Uterus (tissue), 4 donors: ENCODE results near the gene BMP2K. TPM values are rescaled to one million over a fixed set of nuclear protein-coding genes. Genes with fewer than 3 reads are reported as not detected.

Source experiments
- DNase-seq, 2 donors: peaks; one replicate each; pipeline ENCODE4 v3.0.0-alpha.2; 2019 to 2020
- H3K27ac ChIP-seq, 2 donors: fragments of 200-600 bp; sonication (generic); 1 replicate in 1 of 2; 2 replicates in 1 of 2; pipeline ENCODE4 v1.5.1; 2016 to 2018
- H3K27me3 ChIP-seq, 2 donors: fragments of 200-600 bp; sonication (generic); one replicate each; pipeline ENCODE4 v1.5.1; 2018 to 2019; ENCODE audit warnings: control low read depth in 1 of 2
- H3K36me3 ChIP-seq, 2 donors: fragments of 200-600 bp; sonication (generic); one replicate each; pipeline ENCODE4 v1.5.1; 2019; ENCODE audit warnings: control low read depth in 1 of 2
- H3K4me1 ChIP-seq, 2 donors: fragments of 200-600 bp; sonication (generic); one replicate each; pipeline ENCODE4 v1.5.1; 2018 to 2019; ENCODE audit warnings: control low read depth in 1 of 2
- H3K4me3 ChIP-seq, 2 donors: fragments of 200-600 bp; sonication (generic); 1 replicate in 1 of 2; 2 replicates in 1 of 2; pipeline ENCODE4 v1.5.1; 2018 to 2019; ENCODE audit warnings: mild to moderate bottlenecking in 1 of 2
- H3K9me3 ChIP-seq, 2 donors: fragments of 200-600 bp; sonication (generic); one replicate each; pipeline ENCODE4 v1.5.1; 2019; ENCODE audit warnings: control low read depth in 1 of 2
- CTCF ChIP-seq, 4 experiments: fragments of 200-600 bp in 2 of 4; fragments of 450-650 bp in 2 of 4; sonication (generic) in 2 of 4; IDR thresholded peaks; one replicate each; pipeline ENCODE4 v1.5.1; 2016 to 2019; ENCODE audit warnings: antibody characterized with exemption in 4 of 4, mild to moderate bottlenecking in 2 of 4, moderate library complexity in 1 of 4
- POLR2A ChIP-seq, 2 donors: fragments of 450-650 bp; IDR thresholded peaks; one replicate each; pipeline ENCODE4 v1.6.1; 2016; ENCODE audit warnings: antibody characterized with exemption in 2 of 2, mild to moderate bottlenecking in 1 of 2, moderate library complexity in 1 of 2
- intact Hi-C: fragments of 100-400 bp; cut with DNase I; formaldehyde crosslinking; loops from one replicate; pipeline ENCODE4 v1.15.1; 2023; ENCODE audit warnings: low total_unique reads
- total RNA-seq, 4 donors: library from RNA; depleted of rRNA in 3 of 4; stranded (reverse); fragments of >200 nt in 3 of 4; gene quantifications; one replicate each; pipeline versions ENCODE4 v1.1.0 to v1.2.4, GENCODE V29; 2014 to 2023
- donor health status: DM: yes; HTN: yes; CAD: no.

The BMP2K gene
- total RNA-seq, 4 donors from 2014 or later, result 14.7 to 67.3 (median 29.2) TPM

DNA sequence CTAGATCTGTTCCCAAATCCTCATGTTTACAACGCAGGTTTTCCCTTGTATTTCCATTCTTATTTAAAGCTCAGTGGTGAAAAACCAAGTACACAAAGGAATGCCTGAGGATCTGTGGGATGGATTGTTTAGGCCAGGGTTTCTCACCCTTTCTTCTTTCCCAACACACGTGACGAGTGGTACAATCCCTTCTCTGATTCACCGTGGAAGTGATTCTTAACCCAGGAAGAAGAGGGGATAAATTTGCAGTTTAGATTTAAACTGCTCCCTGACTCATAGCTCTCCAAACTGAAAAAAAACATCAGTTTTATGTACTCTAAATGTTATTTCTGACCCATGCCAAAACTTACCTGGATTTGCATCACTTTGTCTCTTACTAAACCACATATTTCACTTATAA is 146.1 kb downstream of the BMP2K start:
- no peak overlapping the region for H3K27ac ChIP-seq
- H3K4me3 ChIP-seq, result no peak overlapping the region
- H3K4me1 ChIP-seq, result no peaks in the 10 kb centered on the region
- DNase-seq, result no peak
- H3K27me3 ChIP-seq, result no peaks in the 10 kb centered on the region
- TF ChIP-seq POLR2A (IDR thresholded peaks at IDR 0.05) (no peak), CTCF (IDR thresholded peaks at IDR 0.05) (no peak)
- intact Hi-C loops, result no loop called here
- no peaks in the 10 kb centered on the region for H3K36me3 ChIP-seq
- H3K9me3 ChIP-seq, result no peaks in the 10 kb centered on the region

- no peaks in the 10 kb centered on the region for H3K4me1 ChIP-seq
- no peak for TF ChIP-seq POLR2A (IDR thresholded peaks at IDR 0.05)
- TF ChIP-seq CTCF (IDR thresholded peaks at IDR 0.05), result no peak
- no peaks in the 10 kb centered on the region for H3K36me3 ChIP-seq
- H3K27ac ChIP-seq, result no peak overlapping the region
- no peak overlapping the region for H3K4me3 ChIP-seq
- H3K9me3 ChIP-seq, result no peaks in the 10 kb centered on the region
- DNase-seq, result no peak
- intact Hi-C loops, result no loop called here
- H3K27me3 ChIP-seq, result no peaks in the 10 kb centered on the region
These were observed 147.5 kb downstream of the BMP2K start for GRCh38 chr4:78923464-78924312.

DNA sequence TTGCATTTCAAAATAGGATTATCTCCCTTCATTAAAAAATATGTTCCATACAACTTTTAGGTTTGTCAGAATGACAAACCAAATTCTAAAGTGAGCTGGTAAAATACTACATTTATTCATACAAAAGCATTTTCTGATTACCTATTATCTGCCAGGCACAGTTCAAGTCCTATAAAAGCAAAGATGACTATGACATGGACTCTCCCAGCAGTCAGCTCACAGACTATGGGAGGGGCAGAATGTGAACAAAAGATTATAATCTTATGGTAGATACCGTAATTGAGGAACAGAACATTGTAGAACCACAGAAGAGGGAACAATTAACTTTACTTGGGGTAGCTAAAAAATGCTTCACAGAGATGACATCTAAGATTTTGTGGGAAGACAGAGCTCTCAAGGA is 150.7 kb downstream of the BMP2K start:
- no peaks in the 10 kb centered on the region for H3K9me3 ChIP-seq
- H3K4me3 ChIP-seq, result no peak overlapping the region
- DNase-seq, result no peak
- intact Hi-C loops, result no loop called here
- no peak overlapping the region for H3K27ac ChIP-seq
- H3K36me3 ChIP-seq, result no peaks in the 10 kb centered on the region
- no peaks in the 10 kb centered on the region for H3K27me3 ChIP-seq
- no peak for TF ChIP-seq POLR2A (IDR thresholded peaks at IDR 0.05)
- TF ChIP-seq CTCF (IDR thresholded peaks at IDR 0.05), result no peak
- H3K4me1 ChIP-seq, result no peaks in the 10 kb centered on the region

- TF ChIP-seq POLR2A (IDR thresholded peaks at IDR 0.05) (no peak), CTCF (IDR thresholded peaks at IDR 0.05) (no peak)
- intact Hi-C loops, result no loop called here
- no peaks in the 10 kb centered on the region for H3K36me3 ChIP-seq
- H3K27me3 ChIP-seq, result no peaks in the 10 kb centered on the region
- no peaks in the 10 kb centered on the region for H3K9me3 ChIP-seq
- H3K4me3 ChIP-seq, result no peak overlapping the region
- H3K27ac ChIP-seq, result no peak overlapping the region
- DNase-seq, result no peak
- no peaks in the 10 kb centered on the region for H3K4me1 ChIP-seq
These were observed 152.7 kb downstream of the BMP2K start for GRCh38 chr4:78928835-78929234.

GRCh38 chr4:78930016-78930629 is 154.0 kb downstream of the BMP2K start:
- no peaks in the 10 kb centered on the region for H3K36me3 ChIP-seq
- H3K9me3 ChIP-seq, result no peaks in the 10 kb centered on the region
- TF ChIP-seq POLR2A (IDR thresholded peaks at IDR 0.05) (no peak), CTCF (IDR thresholded peaks at IDR 0.05) (no peak)
- no peak overlapping the region for H3K27ac ChIP-seq
- H3K4me3 ChIP-seq, result no peak overlapping the region
- no peak for DNase-seq
- no peaks in the 10 kb centered on the region for H3K27me3 ChIP-seq
- intact Hi-C loops, result no loop called here
- no peaks in the 10 kb centered on the region for H3K4me1 ChIP-seq
